HG03565 (cell line): ENCODE results near the gene CSE1L.
"Not testable (repeated sequence)": the region's sequence is repeated elsewhere in the genome, so short reads cannot be mapped to it uniquely, and the experiment has no call there.

Experiments
- ATAC-seq: cut with Tn5 transposase; IDR thresholded peaks from one replicate; pipeline ENCODE4 v1.9.1; 2021; ENCODE audit warnings: mild to moderate bottlenecking, moderate library complexity; ENCODE audit not compliant: unreplicated experiment

The CSE1L gene

GRCh38 chr20:49122920-49123319 lies 76.8 kb downstream of the CSE1L start:
- no peak for ATAC-seq

GRCh38 chr20:49123982-49124381 lies 77.9 kb downstream of the CSE1L start:
- ATAC-seq = no peak

DNA sequence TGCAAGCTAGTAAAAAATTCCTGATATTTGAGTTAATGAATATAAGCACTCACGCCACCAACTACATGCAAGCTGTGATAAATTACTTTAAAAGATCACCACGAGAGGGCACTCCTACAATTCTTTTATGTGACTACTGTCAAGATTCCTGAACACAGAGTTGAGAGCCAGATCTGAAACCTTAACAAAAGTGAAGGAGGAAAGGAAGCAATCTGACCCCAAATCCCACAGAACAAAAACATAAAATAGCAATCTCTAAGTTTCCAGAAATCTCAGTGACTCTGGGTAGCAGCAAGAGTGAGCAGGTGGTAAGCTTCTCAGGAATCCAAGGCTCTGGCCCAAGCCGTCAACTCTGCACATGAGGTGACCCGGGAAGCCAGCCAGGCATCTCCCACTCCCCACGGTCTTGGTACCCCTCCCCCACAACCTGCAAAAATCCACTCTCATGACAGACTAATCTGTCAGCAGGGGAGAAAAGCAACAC lies 86.9 kb downstream of the CSE1L start:
- no peak for ATAC-seq

- no peak for ATAC-seq
Observed at GRCh38 chr20:49133571-49133970, 87.5 kb downstream of the CSE1L start.

- ATAC-seq = not testable (repeated sequence)
Observed at GRCh38 chr20:49134797-49135196, 88.7 kb downstream of the CSE1L start.

DNA sequence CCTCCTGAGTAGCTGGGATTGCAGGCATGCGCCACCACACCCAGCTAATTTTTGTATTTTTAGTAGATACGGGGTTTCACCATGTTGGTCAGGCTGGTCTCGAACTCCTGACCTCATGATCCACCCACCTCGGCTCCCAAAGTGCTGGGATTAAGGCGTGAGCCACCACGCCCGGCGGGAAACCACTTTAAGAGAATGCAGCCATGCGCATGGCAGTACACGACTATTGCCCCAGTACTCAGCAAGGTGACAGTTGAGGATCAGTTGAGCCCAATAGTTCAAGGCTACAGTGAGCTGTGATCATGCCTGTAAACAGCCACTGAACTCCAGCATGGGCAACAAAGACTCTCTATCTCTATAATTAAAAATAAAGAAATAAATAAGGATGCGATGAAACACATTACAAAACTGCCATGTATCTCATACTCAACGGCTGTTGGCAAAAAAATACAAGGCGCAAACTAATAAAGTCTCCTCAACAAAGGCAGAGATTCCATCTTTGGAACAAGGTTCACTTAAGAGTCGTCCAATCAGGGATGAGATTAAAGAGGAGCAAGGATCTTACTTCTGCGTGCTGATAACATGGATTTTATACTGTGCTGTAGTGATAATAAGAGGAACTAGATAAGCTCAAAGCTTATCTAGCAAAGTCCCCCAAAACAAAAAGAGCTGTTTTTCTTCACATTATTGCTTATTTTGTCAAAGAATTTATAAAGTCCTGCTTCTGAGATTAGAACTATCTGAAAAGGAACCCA lies 90.9 kb downstream of the CSE1L start:
- no peak for ATAC-seq

DNA sequence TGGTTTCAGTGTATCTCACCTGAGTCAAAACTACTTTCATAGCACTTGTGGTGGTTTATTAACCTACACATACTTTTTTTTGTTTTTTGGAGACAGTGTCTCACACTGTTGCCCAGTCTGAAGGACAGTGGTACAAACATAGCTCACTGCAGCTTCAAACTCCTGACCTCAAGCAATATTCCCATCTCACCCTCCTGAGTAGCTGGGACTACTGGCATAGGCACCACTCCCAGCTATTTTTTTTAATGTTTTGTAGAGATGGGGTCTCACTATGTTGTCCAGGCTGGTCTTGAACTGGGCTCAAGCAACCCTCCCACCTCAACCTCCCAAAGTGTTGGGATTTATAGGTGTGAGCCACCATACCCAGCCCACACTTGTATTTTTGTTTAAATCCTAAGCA lies 92.3 kb downstream of the CSE1L start:
- ATAC-seq = no peak

DNA sequence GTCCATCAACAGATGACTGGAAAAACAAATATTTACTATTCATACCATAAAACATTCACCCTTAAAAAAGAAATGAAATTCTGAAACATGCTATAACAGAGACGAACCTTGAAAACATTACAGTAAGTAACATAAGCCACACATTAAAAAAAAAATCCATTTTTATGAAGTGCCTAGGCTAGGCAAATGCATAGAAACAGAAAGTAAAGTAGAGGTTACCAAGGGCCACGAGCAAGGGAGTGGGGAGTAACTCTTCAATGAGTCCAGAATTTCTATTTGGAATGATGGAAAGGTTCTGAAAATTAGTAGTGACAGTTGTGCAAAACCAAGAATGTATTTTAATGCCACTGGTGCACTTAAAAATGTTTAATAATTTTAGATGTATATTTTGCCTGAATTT lies 94.3 kb downstream of the CSE1L start:
- ATAC-seq = no peak

GRCh38 chr20:49140834-49141233 lies 94.7 kb downstream of the CSE1L start:
- ATAC-seq = no peak
